K562 (cell line): ENCODE measurements around the gene PRSS21.

Experiments
- EP300 ChIP-seq: IDR thresholded peaks from 2 replicates; pipeline ENCODE4 v1.6.1; 2012; ENCODE audit warnings: low read length, improper control_type of control experiment
- RUNX1 ChIP-seq: sonication (generic); IDR thresholded peaks from 2 replicates; pipeline ENCODE4 v1.6.1; 2016; ENCODE audit warnings: antibody characterized with exemption, low read depth
- SAP30 ChIP-seq: fragments of 200-600 bp; sonication (generic); IDR thresholded peaks from 2 replicates; pipeline ENCODE4 v1.6.1; 2012; ENCODE audit warnings: borderline replicate concordance, low read depth, mild to moderate bottlenecking, moderate library complexity, low read length, control low read depth, inconsistent platforms; ENCODE audit not compliant: insufficient read depth, poor library complexity, severe bottlenecking
- SIX5 ChIP-seq, 2 experiments: IDR thresholded peaks; 2 replicates each; pipeline ENCODE4 v1.6.1; 2011; ENCODE audit warnings: low read length in 2 of 2, borderline replicate concordance in 1 of 2, low read depth in 1 of 2, mild to moderate bottlenecking in 1 of 2, moderate library complexity in 1 of 2; ENCODE audit not compliant: insufficient read depth in 1 of 2
- ZBTB26 ChIP-seq: fragments of 450-650 bp; formaldehyde crosslinking; IDR thresholded peaks from 2 replicates; pipeline ENCODE4 v1.4.0; 2022; ENCODE audit warnings: missing genetic modification characterization
- TF ChIP-seq, protein P1 (sequence below): fragments of 250-450 bp; sonication (Bioruptor Pico); IDR thresholded peaks from 2 replicates; pipeline ENCODE4 v1.5.0; 2020; ENCODE audit warnings: mild to moderate bottlenecking, borderline replicate concordance
- TF ChIP-seq, protein P2 (sequence below), 3 experiments: IDR thresholded peaks in 2 of 3; conservative IDR thresholded peaks in 1 of 3; 2 replicates each; pipeline ENCODE4 v1.5.1; 2011 to 2012; ENCODE audit warnings: low read length in 3 of 3, mild to moderate bottlenecking in 3 of 3, control low read depth in 2 of 3, improper control_type of control experiment in 1 of 3, inconsistent platforms in 1 of 3, low read depth in 1 of 3, mixed read lengths in 1 of 3, moderate library complexity in 1 of 3; ENCODE audit not compliant: insufficient read depth in 2 of 3
- TF ChIP-seq, protein P3 (sequence below): sonication (generic); formaldehyde crosslinking; IDR thresholded peaks from 2 replicates; pipeline ENCODE4 v1.9.0; 2022; ENCODE audit warnings: mild to moderate bottlenecking, missing genetic modification reagents

GRCh38 chr16:2809149-2809760 lies 7.8 kb upstream of the PRSS21 start:
- TF ChIP-seq RUNX1 (no peak), EP300 (no peak), SAP30 (no peak), SIX5 (IDR thresholded peaks at IDR 0.05; ENCODE audit: borderline replicate concordance in 1 of 2, insufficient read depth in 1 of 2, low read depth in 1 of 2, low read length in 2 of 2) (no peak), ZBTB26 (no peak)
- TF ChIP-seq, protein P1, sequence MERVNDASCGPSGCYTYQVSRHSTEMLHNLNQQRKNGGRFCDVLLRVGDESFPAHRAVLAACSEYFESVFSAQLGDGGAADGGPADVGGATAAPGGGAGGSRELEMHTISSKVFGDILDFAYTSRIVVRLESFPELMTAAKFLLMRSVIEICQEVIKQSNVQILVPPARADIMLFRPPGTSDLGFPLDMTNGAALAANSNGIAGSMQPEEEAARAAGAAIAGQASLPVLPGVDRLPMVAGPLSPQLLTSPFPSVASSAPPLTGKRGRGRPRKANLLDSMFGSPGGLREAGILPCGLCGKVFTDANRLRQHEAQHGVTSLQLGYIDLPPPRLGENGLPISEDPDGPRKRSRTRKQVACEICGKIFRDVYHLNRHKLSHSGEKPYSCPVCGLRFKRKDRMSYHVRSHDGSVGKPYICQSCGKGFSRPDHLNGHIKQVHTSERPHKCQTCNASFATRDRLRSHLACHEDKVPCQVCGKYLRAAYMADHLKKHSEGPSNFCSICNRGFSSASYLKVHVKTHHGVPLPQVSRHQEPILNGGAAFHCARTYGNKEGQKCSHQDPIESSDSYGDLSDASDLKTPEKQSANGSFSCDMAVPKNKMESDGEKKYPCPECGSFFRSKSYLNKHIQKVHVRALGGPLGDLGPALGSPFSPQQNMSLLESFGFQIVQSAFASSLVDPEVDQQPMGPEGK (CRISPR knock-in tag), result no peak
- TF ChIP-seq, protein P2, sequence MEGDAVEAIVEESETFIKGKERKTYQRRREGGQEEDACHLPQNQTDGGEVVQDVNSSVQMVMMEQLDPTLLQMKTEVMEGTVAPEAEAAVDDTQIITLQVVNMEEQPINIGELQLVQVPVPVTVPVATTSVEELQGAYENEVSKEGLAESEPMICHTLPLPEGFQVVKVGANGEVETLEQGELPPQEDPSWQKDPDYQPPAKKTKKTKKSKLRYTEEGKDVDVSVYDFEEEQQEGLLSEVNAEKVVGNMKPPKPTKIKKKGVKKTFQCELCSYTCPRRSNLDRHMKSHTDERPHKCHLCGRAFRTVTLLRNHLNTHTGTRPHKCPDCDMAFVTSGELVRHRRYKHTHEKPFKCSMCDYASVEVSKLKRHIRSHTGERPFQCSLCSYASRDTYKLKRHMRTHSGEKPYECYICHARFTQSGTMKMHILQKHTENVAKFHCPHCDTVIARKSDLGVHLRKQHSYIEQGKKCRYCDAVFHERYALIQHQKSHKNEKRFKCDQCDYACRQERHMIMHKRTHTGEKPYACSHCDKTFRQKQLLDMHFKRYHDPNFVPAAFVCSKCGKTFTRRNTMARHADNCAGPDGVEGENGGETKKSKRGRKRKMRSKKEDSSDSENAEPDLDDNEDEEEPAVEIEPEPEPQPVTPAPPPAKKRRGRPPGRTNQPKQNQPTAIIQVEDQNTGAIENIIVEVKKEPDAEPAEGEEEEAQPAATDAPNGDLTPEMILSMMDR (IDR thresholded peaks at IDR 0.05 in 2 of 3, conservative IDR thresholded peaks at IDR 0.05 in 1 of 3; ENCODE audit: insufficient read depth in 2 of 3, low read depth in 1 of 3, low read length in 3 of 3), result no peak
- TF ChIP-seq, protein P3, sequence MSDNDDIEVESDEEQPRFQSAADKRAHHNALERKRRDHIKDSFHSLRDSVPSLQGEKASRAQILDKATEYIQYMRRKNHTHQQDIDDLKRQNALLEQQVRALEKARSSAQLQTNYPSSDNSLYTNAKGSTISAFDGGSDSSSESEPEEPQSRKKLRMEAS (CRISPR knock-in tag), result no peak
